ENCODE results near the gene ETNK1.
"Not testable (repeated sequence)": the region's sequence is repeated elsewhere in the genome, so short reads cannot be mapped to it uniquely, and the experiment has no call there.

Gene ETNK1

DNA sequence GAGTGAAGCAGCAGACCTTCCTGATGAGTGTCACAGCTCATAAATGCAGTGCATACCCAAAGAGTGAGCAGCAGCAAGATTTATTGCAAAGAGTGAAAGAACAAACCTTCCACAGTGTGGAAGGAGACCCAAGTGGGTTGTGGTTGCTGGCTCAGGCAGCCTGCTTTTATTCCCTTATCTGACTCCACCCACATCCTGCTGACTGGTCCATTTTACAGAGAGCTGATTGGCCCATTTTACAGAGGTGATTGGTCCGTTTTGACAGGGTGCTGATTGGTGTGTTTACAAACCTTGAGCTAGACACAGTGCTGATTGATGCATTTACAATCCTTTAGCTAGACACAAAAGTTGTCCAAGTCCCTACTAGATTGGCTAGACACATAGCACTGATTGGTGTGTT lies 67.5 kb downstream of the ETNK1 start:
- DNase-seq, result not testable (repeated sequence)

DNA sequence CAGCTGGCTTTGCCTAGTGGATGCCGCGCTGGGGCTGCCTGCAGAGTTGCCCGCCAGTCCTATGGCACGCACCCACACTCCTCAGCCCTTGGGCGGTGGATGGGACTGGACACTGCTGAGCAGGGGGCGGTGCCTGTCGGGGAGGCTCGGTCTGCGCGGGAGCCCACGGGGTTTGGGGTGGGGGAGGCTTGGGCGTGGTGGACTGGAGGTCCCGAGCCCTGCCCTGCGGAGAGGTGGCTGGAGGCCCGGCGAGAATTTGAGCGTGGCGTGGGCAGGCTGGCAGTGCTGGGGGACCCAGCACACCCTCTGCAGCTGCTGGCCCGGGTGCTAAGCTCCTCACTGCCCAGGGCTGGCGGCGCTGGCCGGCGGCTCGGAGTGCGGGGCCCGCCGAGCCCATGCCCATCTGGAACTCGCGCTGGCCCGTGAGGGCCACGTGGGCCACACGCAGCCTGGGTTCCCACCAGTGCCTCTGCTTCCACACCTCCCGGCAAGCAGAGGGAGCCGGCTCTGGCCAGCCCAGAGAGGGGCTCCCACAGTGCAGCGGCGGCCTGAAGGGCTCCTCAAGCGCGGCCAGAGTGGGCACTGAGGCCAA lies 68.1 kb downstream of the ETNK1 start:
- no peak for DNase-seq

DNA sequence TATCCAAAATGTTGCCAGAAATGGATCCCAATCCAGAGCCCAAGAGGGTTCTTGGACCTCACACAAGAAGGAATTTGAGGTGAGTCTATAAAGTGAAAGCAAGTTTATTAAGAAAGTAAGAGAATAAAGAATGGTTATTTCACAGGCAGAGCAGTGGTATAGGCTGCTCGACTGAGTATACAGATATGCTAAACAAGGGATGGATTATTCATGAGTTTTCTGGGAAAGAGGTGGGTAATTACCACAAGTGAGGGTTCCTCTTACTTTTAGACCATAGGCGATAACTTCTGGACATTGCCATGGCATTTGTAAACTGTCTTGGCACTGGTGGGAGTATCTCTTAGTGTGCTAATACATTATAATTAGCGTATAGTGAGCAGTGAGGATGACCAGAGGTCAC lies 73.6 kb downstream of the ETNK1 start:
- DNase-seq, result no peak

DNA sequence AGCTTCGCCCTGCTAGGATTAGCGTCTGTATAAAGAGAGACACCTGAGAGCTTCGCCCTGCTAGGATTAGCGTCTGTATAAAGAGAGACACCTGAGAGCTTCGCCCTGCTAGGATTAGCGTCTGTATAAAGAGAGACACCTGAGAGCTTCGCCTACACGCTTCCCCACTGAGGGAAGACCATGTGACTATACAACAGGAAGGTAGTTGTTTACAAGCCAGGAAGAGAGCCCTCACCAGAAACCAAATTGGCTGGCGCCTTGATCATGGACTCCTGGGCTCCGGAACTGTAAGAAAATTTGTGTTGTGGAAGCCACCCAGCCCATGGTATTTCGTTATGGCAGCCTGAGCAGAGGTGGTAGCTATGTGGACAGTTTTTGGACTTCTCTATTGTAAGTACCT lies 74.7 kb downstream of the ETNK1 start:
- DNase-seq, result not testable (repeated sequence)

DNA sequence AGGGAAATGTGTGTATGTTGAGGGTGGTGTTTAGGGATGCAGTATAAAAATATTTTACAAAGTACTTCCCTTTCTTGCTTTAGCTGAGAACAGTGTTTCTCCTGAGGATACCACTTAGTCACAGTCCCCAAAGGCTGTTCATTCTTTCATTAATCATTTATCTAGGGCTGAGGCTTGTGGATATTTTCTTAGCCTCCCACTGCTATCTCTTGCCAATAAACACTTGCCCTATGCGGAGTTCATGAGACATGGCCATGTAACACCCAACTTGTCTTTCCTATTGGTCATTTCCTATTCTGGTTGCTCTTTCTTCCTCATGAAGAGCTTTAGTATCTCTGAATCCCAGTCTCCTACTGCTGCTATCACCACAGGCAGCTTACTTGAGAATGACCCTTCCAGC lies 75.1 kb downstream of the ETNK1 start:
- DNase-seq, result no peak

DNA sequence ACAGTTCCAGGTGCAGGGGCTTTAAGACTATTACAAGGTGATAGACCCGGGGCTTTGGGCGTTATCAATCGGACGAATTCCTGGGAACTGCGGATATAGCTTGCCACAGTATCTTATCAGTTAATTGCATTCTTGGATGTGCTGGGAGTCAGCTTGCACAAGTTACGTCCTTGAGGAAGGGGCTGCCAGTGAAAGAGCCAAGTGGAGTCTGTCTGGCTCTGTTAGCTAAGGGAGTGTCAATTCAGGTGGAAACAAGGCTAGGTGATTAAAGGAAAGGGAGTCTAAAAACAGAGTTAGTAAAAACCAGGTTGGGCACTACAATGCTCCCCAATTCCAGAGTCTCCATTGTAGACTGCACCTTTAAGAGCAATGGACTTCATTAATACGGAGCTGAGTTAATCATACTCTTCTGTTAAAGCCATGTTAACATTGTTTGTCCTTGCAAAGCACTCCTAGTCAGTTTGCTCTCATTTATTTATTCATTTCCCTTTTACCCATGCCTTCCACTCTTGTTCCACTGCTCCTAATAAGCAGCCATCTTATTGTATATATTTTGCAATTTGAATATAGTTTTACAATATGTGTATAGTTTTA lies 76.3 kb downstream of the ETNK1 start:
- not testable (repeated sequence) for DNase-seq

DNA sequence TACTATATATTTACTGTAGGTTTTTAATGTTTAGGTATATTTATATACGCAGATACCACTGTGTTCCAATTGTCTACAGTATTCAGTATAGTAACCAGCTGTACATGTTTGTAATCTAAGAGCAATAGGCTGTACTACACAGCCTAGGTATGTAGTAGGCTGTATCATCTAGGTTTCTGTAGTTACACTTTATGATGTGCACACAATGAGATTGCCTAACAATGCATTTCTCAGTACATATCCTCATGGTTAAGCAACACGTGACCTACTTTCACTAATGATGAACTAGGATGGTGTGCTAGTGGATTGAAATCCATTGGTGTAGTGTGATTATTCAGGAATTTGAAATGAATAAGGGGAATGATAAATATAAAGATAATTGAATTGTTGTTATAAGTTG lies 77.7 kb downstream of the ETNK1 start:
- DNase-seq, result no peak

DNA sequence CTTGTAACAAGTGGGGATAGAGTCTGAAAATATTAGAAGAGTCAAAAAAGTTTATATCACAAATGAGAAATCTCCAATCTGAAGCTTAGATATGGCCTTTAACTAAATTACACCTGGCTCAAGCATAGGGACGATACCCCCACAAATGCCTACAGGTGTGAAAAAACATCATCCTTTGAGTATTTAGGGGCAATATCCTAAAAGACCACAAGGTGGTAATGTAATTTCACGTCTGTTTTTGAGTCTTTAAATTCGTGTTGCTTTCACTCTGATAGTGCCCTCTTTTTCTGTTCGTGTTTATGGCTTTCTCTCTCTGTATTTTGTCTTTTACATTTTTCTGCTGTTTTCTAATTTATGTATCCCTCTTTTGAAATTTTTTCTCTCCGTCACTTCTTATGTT lies 84.3 kb downstream of the ETNK1 start:
- no peak for DNase-seq

DNA sequence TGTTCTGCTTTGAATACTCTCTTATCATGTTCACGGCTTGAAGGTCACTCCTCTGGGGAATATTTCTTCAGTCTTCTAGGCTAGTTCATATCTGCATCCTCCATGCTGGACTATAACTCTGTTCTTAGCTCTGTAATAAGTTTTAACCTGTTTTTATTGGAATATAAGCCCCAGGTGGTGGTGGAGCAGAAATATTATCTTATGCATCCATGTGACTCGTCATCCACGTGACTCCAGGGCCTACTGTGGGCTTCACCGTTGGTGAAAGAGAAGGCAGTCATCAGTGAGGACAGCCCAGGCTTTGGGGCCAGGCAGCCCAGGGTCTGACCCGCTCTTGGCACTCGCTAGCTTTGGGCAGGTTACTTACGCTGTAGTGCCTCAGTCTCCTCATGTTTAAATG lies 87.1 kb downstream of the ETNK1 start:
- DNase-seq, result no peak

DNA sequence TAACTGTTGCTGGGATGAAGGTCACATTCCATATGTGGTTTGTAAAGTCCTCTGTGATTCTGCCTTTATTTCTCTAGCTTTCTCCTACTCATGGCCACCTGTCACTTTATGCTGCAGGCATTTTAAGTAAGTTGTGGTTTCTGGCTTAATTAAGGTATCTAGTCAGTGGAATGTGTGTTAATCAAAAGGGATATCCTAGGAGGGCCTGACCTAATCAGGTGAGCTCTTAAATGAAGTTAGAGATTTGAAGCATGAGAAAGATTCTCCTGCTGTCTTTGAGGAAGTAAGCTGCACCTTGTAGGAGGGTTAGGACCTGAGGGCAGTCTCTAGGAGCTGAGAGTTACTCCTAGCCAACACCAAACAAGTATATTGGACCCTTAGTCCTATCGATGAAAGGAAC lies 90.3 kb downstream of the ETNK1 start:
- no peak for DNase-seq

DNA sequence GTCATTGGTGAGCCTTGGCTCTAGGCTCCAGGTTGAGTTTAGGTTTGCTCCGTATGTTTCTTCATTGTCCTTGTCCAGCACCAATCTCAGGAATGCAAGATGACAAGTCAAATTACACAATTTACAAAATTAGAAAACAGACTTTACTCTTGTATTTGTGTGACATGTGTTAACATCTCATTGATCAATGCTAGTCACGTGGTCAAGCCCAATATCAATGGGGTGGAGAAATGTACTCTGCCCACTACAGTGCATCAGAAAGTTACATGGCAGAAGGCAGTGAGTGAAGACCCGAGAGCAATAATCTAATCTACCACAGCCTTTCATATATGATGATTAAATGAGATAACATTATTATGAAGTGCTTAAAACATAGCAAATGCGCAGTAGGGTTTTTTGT lies 94.8 kb downstream of the ETNK1 start:
- DNase-seq, result no peak

DNA sequence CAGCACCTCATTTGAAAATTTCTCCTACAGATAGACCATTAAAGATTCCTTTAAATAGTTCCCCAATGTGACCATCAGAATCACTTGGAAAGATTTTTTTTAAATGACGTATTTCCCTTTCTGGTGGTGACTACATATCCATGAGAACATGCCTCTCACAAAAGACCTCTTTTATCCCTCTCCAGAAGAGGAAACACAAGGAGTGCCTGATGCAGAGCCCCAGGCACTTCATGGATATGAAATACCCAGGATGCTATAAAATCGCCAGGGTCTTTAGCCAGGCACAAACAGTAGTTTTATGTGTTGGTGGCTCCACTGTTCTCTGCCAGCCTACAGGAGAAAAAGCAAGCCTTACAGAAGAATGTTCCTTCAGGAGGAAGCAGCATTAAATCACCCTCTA lies 97.1 kb downstream of the ETNK1 start:
- DNase-seq, result no peak

DNA sequence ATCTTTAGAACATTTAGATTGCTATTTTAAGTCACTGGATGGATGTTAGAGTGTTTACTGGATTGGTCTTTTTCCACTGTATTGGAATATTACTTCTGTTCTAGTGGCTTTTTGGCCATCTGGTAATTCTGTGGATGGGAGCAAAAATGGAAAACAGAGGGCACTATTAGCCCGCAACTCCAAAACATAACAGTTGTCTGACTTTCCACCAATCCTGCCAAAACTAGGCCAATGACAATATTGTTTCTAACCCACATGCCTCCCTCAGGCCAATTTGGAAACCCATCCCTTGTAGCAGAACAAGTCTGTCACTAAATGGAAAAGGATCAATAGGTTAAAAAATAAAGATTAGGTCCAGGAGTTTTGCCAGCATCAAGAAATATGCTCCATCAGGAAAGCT lies 97.8 kb downstream of the ETNK1 start:
- no peak for DNase-seq

DNA sequence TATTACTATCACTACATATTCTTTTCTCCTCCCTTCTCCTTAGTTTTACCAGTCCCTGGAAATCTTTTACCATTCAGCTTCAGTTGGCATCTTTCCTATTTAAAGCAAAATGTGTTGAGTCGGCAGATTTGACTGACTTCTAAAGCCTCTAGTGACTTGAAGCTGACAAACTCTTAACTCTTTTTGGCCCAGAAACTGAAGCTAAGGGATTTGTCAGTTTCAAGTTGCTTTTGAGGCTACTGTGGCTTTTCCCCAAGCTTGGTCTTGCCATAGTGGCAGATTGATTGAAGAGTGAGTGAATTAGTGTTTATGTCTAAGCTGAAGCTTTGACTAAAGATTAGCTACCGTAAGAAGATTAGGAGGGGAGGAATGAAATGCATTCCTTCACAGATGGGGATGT lies 104.0 kb downstream of the ETNK1 start:
- DNase-seq, result no peak

DNA sequence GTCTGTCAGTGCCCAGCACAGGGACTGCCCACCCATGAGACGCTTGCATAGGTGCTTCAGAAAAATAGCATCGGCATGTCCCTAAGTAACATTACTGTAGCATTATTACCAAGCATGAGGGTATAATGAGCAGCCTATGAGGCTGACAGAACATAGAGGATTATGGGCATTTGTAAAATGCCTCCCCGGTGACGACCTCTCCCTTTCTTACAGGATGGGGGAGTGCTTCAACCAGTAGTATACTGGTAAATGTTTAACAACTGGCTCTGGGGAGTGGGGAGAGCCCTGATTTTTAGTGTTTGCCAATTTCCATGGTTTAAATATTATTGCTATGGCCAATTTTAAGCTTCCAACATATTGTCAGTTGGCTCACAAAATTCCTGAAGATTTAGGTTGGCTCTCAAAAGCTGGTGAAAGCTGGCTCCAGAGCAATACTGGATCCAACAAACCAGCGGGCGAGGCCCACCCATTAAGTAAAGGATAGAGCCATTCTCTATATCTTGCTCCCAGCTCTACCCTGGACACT lies 104.5 kb downstream of the ETNK1 start:
- DNase-seq, result no peak

DNA sequence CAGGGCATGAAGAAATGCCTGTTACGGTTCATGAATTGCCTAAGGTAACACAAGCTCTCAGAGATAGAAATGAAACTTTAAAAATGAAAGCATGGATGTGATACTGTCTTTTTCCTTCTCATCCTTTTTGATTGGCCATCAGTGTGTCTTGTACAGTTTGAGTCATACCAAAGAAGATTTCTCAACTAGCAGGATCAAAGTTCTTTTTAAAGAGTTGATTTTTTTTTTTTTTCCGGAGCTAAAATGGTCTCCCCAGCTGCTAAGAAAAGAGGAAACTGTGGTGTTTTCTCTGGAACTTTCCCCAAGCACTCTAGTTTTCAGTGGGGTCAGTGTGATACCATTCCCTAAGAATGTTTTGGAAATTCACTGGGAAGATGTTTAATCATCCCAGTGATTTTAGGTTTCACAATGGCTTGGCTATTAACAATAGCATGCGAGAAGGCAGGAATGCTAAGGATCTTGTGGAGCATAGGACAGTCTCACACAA lies 105.0 kb downstream of the ETNK1 start:
- DNase-seq, result no peak

DNA sequence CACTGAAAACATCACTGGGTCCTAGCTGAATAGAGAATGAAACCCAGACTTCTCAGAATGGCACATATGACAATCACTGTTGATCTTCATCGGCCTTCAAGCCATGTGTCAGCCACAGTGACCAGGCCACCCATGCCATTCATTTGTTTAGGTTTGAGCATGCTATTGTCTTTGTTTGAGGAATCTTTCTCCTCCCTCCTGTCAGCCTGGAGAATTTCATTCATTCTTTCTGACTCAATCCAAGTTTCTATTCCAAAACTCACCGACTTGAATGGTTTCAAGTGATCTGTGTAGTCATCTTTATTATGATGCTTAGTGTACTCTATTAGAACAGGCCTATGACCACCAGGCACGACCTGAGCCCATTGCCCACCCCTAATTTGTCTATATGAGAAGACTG lies 106.3 kb downstream of the ETNK1 start:
- no peak for DNase-seq

DNA sequence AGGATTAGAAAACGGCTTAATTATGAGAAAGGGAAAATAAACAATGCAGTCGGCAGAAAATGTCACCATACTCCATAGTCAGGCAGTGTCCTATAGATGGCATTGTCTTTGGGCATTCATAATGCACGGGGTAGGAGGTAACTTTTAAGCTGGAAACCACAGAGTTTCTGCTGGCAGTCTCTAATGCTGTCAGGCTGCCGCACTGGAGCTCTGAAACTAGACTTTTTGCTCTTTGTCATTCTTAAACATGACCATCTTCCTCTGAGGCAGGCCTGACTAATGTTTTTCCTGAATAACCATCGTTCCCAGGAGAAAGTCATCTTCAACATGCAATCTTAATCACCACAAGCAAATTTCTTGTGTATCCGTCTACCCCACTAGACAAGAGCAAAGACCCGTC lies 108.8 kb downstream of the ETNK1 start:
- no peak for DNase-seq

DNA sequence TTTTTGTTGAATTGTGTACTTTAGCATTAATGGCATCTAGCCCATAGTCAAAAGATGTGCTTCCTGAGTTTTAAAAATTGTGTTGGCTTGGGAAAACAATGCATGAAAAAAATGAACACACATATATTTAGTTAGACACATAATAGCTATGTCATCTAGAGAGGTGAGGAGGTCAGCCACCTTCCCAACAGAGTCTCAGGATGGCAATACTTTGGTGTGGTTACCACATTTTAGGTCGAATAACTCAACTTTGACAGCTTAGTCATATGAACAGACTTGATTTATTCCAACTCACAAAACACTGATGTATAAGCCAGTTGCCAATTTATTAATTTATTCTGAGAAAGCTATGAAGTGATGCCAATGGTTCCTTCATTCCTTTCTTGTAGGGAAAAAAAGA lies 114.0 kb downstream of the ETNK1 start:
- no peak for DNase-seq
